ENCODE data around the gene CDC25B.
A peak's percentile ranks its signal among the peaks of the same experiment; 100 is the strongest.
"Not testable (repeated sequence)": the region's sequence is repeated elsewhere in the genome, so short reads cannot be mapped to it uniquely, and the experiment has no call there.

The CDC25B gene

DNA sequence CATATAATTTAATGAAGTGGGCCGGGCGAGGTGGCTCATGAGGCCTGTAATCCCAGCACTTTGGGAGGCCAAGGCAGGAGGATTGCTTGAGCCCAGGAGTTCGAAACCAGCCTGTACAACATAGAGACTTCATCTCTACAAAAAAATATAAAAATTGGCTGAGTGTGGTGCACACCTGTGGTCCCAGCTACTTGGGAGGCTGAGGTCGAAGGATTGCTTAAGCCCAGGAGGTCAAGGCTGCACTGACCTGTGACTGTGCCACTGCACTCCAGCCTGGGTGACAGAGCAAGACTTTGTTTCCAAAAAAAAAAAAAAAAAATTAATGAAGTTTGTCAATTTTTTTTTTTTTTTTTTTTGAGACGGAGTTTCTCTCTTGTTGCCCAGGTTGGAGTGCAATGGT lies 33.8 kb downstream of the CDC25B start:
- DNase-seq (ENCODE audit: low spot score), result not testable (repeated sequence)

DNA sequence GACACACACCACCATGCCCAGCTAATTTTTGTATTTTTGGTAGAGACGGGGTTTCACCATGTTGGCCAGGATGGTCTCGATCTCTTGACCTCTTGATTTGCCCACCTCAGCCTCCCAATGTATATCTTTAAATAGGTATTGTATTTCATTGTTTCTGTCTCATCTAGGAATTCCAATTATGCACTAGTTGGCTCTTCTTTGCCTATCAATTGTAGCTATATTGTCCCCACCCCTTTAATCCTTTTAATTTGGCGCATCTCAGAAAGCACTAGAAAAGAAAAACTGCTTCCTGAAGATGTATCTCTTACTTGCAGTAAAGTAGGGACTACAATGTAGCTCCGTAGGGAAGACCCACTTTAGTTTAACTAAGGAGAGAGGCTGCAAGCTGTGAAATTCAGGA lies 40.0 kb downstream of the CDC25B start:
- no peak for DNase-seq (ENCODE audit: low spot score)

DNA sequence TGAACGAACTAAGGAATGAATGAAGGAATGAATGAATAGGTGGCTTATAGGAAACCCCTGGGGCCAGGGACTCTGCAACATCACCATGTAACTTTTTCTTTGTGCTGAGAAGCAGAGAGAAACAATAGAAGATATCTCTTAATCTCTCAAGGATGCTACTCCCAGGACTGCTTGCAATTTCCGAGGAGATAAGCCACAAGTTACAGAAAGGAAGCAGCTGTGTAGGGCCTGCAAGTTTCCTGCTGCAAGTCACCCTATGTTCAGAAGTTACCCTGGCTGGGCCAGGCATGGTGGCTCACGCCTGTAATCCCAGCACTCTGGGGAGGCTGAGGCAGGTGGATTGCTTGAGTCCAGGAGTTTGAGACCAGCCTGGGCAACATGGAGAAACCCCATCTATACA lies 43.2 kb downstream of the CDC25B start:
- no peak for DNase-seq (ENCODE audit: low spot score)

DNA sequence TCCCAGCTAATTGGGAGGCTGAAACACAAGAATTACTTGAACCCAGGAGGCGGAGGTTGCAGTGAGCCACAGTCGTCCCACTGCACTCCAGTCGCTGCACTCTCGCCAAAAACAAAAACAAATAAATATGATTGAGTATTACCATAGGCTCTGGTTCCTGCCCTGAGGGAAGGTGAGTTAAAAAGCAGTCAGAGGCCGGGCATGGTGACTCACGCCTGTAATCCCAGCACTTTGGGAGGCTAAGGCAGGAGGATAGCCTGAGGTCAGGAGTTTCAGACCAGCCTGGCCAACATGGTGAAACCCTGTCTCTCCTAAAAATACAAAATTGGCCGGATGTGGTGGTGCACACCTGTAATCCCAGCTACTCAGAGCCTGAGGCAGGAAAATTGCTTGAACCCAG lies 44.1 kb downstream of the CDC25B start:
- DNase-seq (ENCODE audit: low spot score), result not testable (repeated sequence)

DNA sequence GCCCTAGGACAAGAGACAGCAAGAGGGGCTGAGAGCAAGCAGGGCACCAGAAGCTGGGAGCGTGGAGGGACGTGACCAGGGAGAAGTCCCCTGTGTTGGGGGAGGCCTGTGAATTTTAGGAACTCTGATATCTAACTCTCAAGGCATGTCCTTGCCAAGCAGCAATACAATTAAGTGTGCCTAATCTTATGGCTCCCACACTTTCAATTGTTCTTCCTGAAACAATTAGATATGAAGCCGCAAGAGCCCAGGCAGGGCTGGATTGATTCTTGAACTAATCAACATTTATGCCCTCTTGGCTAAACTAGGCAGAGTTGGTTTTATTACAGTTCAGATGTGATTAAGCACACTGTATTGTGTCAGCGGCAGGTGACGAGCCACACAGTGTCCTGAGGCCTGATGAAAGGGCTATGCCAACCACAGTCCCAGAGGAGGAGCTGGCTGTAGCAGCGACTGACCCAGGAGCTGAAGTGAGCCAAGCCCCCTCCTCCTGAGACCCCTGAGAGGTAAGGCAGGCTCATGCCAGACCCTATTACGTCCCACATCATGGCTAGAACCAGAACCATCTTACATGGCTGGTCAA lies 46.3 kb downstream of the CDC25B start:
- DNase-seq (ENCODE audit: low spot score), result no peak

DNA sequence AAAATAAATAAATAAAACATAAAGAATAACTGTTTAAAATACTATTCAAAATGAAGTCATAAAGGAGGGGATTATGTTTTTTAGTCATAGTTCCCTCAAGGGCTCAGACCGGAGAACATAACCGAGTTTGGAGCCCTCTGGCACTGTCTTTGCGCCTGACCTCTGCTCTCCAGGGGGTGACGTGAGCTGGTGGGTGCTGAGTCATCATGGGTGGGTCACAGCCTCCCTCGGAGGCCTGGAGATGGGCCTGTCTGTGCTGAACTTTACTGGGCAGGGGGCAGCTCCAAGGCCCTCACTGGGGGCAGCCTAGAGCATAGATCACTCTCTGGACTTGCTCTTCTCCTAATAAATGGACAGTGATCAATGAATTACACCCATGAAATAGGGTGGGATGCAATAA lies 47.4 kb downstream of the CDC25B start:
- DNase-seq (ENCODE audit: low spot score), result peak; percentile 72

DNA sequence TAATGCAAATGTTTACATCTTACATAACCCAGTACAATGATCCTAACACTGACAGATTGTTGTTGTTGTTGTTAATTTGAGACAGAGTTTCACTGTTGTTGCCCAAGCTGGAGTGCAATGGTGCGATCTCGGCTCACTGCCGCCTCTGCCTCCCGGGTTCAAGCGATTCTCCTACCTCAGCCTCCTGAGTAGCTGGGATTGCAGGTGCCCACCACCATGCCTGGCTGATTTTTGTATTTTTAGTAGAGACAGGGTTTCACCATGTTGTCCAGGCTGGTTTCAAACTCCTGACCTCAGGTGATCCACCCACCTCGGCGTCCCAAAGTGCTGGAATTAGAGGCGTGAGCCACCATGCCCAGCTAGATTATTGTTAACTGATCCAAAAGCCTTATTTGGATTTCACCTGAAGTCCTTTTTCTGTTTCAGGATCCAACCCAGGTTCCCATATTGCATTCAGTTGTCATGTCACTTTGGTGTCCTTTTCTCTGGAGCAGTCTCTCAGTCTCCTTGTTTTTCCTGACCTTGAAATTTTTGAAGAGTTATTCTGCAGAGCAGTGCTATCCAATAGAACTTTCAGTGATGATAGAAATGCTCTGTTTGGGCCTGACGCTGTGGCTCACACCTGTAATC lies 48.0 kb downstream of the CDC25B start:
- not testable (repeated sequence) for DNase-seq (ENCODE audit: low spot score)

DNA sequence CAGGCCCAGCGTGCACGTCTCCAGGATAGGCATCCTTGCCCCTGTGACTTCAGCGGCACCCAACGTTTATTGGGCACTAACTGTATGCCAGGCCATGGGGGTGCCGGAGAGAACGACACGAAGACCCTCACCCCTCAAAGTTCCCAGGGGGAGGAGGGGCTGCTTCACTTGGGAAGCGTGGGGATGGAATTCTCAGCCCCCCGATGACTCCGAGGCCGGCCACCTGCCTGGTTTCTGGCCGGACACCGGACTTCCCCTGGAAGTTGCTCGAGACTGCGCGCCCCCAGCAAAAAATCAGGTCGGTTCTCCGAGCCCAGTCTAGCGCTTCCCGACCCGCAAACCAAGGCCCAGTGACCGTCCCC lies 50.2 kb downstream of the CDC25B start:
- DNase-seq (ENCODE audit: low spot score), result no peak

DNA sequence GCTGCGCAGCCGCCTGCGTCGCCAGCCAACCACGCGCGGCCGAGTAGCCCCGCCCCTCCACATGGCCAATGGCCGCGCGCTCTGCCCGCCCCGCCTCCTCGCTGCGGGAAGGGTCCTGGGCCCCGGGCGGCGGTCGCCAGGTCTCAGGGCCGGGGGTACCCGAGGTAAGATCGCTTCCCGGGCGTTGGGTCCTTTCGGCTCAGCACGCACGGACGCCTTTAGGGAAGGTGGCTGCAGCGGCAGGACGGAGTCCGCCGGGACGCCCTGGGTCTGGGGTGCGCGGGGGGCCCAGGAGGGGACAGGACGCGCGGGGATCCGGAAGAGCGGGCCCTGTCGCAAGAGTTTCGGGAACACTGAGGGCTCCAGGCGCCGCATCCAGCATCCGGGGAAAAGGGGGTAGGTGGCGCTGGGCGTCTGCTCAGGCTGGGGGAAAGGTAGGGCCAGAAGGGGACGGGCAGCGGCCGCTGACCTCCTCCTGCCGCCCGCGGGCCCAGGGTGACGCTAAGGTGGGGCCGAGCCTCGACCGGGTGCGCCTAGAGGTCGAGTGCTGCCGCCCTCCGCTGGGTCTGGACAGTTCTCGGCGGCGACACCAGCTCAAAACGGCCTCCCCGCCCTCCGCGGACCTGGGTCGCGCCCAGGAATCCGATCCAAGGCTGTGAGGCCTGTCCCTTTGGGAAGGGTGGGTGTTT lies 50.8 kb downstream of the CDC25B start, which contains the start of gene MAVS:
Gene MAVS, plus strand, starts transcription at position 95 of the 689 bp plus-strand sequence. CDS start 7,791 bp downstream, outside the sequence.
- DNase-seq (ENCODE audit: low spot score), result peak; percentile 87

DNA sequence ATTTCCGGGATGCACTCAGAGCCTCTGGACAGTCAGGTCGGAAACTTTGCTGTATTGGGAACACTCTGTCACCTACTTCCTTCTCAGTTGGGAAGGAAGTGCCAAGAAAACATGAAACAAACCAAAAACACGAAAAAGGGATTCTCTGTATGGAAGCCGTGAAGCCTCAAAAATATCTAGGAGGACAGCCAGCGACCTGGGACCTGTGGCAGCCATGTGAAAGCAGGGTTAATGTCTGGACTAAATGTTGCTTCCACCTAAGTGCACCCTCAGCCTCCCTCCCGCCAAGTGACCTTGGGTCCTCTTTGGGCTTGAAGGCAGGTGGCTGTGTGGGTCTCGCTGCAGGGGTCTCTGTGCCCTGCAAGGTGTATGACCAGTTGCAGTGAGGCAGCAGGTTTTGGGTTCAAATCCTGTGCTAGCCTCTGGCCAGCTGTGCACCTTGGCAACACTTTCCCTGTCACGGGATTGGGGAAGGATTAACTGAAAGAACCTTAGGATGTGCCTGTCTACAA lies 51.4 kb downstream of the CDC25B start:
- DNase-seq (ENCODE audit: low spot score), result no peak

DNA sequence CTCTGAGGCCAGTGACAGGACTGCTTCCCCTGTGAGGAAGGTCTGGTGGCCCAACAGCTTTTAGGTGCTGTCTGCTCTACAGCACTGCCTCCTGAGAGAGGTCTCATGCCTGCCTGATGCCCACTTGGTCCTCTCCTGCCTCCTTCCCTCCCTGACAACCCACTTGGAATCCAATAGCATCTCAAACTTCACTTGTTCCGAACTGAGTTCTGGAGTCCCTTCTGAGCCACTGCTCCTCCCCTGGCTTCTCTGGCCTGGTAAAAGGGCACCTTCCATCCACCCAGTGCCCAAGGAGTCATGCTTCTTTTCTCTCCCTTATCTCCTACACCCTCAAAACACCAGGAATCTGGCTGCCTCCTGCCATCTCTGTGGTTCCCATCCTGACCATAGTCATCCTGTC lies 52.5 kb downstream of the CDC25B start:
- no peak for DNase-seq (ENCODE audit: low spot score)

DNA sequence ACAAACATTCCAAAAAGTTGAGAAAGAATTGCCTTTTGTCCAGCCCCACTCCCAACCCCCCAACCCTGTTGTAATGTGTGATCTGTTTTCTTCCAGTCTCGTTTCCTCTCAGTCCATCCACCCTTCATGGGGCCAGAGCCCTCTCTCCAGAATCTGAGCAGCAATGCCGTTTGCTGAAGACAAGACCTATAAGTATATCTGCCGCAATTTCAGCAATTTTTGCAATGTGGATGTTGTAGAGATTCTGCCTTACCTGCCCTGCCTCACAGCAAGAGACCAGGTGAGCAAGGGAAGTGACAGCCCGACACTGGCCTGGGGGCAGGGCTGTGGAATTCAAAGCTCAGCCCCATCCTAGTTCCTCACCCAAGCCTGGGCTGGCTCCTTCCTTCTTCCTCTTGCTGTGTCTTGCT lies 58.4 kb downstream of the CDC25B start:
- no peak for DNase-seq (ENCODE audit: low spot score)
